CMK (cell line): ENCODE data around the gene BRWD1.
"Not testable (repeated sequence)": the region's sequence is repeated elsewhere in the genome, so short reads cannot be mapped to it uniquely, and the experiment has no call there.

ENCODE experiments used
- DNase-seq: peaks from one replicate; pipeline ENCODE4 v3.0.0-alpha.2; 2010; ENCODE audit warnings: low read depth

BRWD1 gene

GRCh38 chr21:39173716-39174680 lies 139.4 kb downstream of the BRWD1 start:
- DNase-seq = no peak

- no peak for DNase-seq
Measured at GRCh38 chr21:39169906-39170305, 143.5 kb downstream of the BRWD1 start.

- DNase-seq = no peak
Measured at GRCh38 chr21:39168800-39169199, 144.6 kb downstream of the BRWD1 start.

- DNase-seq = no peak
Measured at GRCh38 chr21:39164523-39164922, 148.9 kb downstream of the BRWD1 start.

GRCh38 chr21:39161064-39161463 lies 152.4 kb downstream of the BRWD1 start:
- no peak for DNase-seq

- no peak for DNase-seq
Measured at GRCh38 chr21:39159342-39160063, 153.9 kb downstream of the BRWD1 start.

- not testable (repeated sequence) for DNase-seq
Measured at GRCh38 chr21:39157241-39157640, 156.2 kb downstream of the BRWD1 start.

GRCh38 chr21:39156024-39156423 lies 157.4 kb downstream of the BRWD1 start:
- no peak for DNase-seq

GRCh38 chr21:39155578-39155977 lies 157.9 kb downstream of the BRWD1 start:
- no peak for DNase-seq

- DNase-seq = no peak
Measured at GRCh38 chr21:39153842-39154241, 159.6 kb downstream of the BRWD1 start.

- DNase-seq = peak; percentile 55
Measured at GRCh38 chr21:39153373-39153772, 160.1 kb downstream of the BRWD1 start.

- DNase-seq = no peak
Measured at GRCh38 chr21:39152271-39152670, 161.2 kb downstream of the BRWD1 start.

GRCh38 chr21:39150877-39151276 lies 162.6 kb downstream of the BRWD1 start:
- no peak for DNase-seq

GRCh38 chr21:39150316-39150715 lies 163.1 kb downstream of the BRWD1 start:
- no peak for DNase-seq

- DNase-seq = no peak
Measured at GRCh38 chr21:39149882-39150281, 163.6 kb downstream of the BRWD1 start.

- no peak for DNase-seq
Measured at GRCh38 chr21:39148975-39149374, 164.5 kb downstream of the BRWD1 start.

- DNase-seq = no peak
Measured at GRCh38 chr21:39144191-39144590, 169.2 kb downstream of the BRWD1 start.

- no peak for DNase-seq
Measured at GRCh38 chr21:39142972-39143371, 170.5 kb downstream of the BRWD1 start.

GRCh38 chr21:39141502-39141901 lies 171.9 kb downstream of the BRWD1 start:
- no peak for DNase-seq

GRCh38 chr21:39137248-39138178 lies 175.9 kb downstream of the BRWD1 start:
- no peak for DNase-seq

- DNase-seq = no peak
Measured at GRCh38 chr21:39136711-39137110, 176.7 kb downstream of the BRWD1 start.

- DNase-seq = not testable (repeated sequence)
Measured at GRCh38 chr21:39136138-39136537, 177.3 kb downstream of the BRWD1 start.
